ENCODE data around the gene WSB1. TPM values are rescaled to one million over a fixed set of nuclear protein-coding genes. Genes with fewer than 3 reads are reported as not detected.

WSB1 gene
- total and polyA plus RNA-seq, 2 experiments from 2014 or later = 101 to 108 TPM

DNA sequence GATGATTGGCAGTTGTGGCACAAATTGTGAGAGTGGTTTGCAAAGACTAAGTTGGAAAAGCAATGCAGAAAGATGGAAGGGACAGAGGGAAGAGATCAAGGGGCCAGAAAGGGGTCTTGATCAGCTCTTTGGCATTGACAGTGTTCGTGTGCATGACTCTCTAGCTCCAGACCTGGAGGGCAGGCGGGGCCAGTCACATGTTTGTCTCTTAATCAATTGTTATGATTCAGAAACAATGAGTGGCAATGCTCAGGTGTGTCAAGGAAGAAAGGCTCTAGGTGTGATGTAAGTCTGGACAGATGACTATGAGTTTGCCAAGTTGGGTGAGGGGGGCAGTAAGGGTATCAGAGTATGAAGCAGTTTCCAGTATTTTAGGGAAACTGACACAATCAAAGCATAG is 32.1 kb downstream of the WSB1 start:
- Histone ChIP-seq H3K79me2 (replicated peaks; ENCODE audit: insufficient read depth) (no peaks in the 10 kb centered on the region), H3K27me3 (ENCODE audit: insufficient read depth) (no peaks in the 10 kb centered on the region), H3K27ac (ENCODE audit: low read depth) (no peak overlapping the region), H3F3A (replicated peaks; ENCODE audit: low read depth) (no peaks in the 10 kb centered on the region), H3K4me3 (no peak overlapping the region), H4K20me1 (replicated peaks; ENCODE audit: insufficient read depth) (no peaks in the 10 kb centered on the region), H3K36me3 (ENCODE audit: insufficient read depth) (no peaks in the 10 kb centered on the region), H3K4me2 (no peak overlapping the region), H2AFZ (no peak overlapping the region), H3K4me1 (ENCODE audit: insufficient read depth) (peaks cover 6% of the 10 kb centered on the region; the same call in 1 of the 2 replicates), H3K9me2 (ENCODE audit: insufficient read depth) (no peaks in the 10 kb centered on the region)
- DNase-seq (ENCODE audit: low spot score) (no peak), ATAC-seq (no peak)
- Mint-ChIP-seq H3K27me3 (ENCODE audit: insufficient read depth, low read depth, poor library complexity) (peaks cover 2% of the 10 kb centered on the region), H3K27ac (no peak overlapping the region), H3K36me3 (ENCODE audit: low read depth) (no peaks in the 10 kb centered on the region), H3K4me3 (no peak overlapping the region), H3K9me3 (no peaks in the 10 kb centered on the region; the same call in 2 of the 3 replicates), H3K4me1 (peaks cover 24% of the 10 kb centered on the region; the same call in 2 of the 3 replicates)
- TF ChIP-seq ZNF462 (CRISPR knock-in tag; IDR thresholded peaks at IDR 0.05) (no peak), POLR2AphosphoS5 (IDR thresholded peaks at IDR 0.05; ENCODE audit: low read depth) (no peak)

DNA sequence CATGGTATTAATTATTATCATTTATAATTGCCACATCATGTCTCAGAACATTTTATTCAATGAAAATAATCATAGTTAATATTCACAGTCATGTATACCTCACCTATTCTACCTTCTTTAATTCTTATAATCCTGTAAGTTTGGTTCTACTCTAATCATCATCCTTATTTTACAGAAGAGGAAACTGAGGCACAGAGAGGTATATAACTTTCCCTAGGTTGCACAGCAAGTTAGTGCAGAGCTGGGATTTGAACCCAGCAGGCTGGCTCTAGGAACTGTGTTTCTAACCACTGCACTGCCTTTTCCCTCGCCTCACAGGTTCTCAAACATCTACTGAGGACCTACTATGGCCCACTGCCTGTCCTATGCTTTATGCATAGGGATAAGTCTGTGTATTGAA is 32.7 kb downstream of the WSB1 start:
- Mint-ChIP-seq H3K4me1 (peaks cover 24% of the 10 kb centered on the region), H3K27me3 (ENCODE audit: insufficient read depth, low read depth, poor library complexity) (peaks cover 5% of the 10 kb centered on the region), H3K36me3 (ENCODE audit: low read depth) (no peaks in the 10 kb centered on the region), H3K9me3 (no peaks in the 10 kb centered on the region; the same call in 2 of the 3 replicates), H3K27ac (no peak overlapping the region), H3K4me3 (no peak overlapping the region)
- H3K36me3 ChIP-seq (ENCODE audit: insufficient read depth) = no peaks in the 10 kb centered on the region
- no peaks in the 10 kb centered on the region for H4K20me1 ChIP-seq (replicated peaks; ENCODE audit: insufficient read depth)
- DNase-seq (ENCODE audit: low spot score) (no peak), ATAC-seq (no peak)
- no peaks in the 10 kb centered on the region for H3K9me2 ChIP-seq (ENCODE audit: insufficient read depth)
- H3K4me2 ChIP-seq = no peak overlapping the region
- H3F3A ChIP-seq (replicated peaks; ENCODE audit: low read depth) = no peaks in the 10 kb centered on the region
- H3K27me3 ChIP-seq (ENCODE audit: insufficient read depth) = no peaks in the 10 kb centered on the region
- H3K79me2 ChIP-seq (replicated peaks; ENCODE audit: insufficient read depth) = no peaks in the 10 kb centered on the region
- no peak overlapping the region for H3K4me3 ChIP-seq
- peaks cover 8% of the 10 kb centered on the region; the same call in 1 of the 2 replicates for H3K4me1 ChIP-seq (ENCODE audit: insufficient read depth)
- H2AFZ ChIP-seq = no peak overlapping the region
- no peak overlapping the region for H3K27ac ChIP-seq (ENCODE audit: low read depth)
- TF ChIP-seq ZNF114 (CRISPR knock-in tag; IDR thresholded peaks at IDR 0.05) (no peak), REST (IDR thresholded peaks at IDR 0.05; ENCODE audit: unreplicated experiment) (no peak), EZH2 (IDR thresholded peaks at IDR 0.05; ENCODE audit: low read depth, unreplicated experiment) (no peak), NANOG (IDR thresholded peaks at IDR 0.05; ENCODE audit: borderline replicate concordance) (no peak)

All from GM23338 (cell line).